HuH-7 (cell line): ENCODE measurements around the gene UMODL1.
A peak's percentile ranks its signal among the peaks of the same experiment; 100 is the strongest.

Source experiments
- DNase-seq: peaks from one replicate; pipeline ENCODE4 v3.0.0; 2011; ENCODE audit warnings: low spot score

UMODL1 gene

DNA sequence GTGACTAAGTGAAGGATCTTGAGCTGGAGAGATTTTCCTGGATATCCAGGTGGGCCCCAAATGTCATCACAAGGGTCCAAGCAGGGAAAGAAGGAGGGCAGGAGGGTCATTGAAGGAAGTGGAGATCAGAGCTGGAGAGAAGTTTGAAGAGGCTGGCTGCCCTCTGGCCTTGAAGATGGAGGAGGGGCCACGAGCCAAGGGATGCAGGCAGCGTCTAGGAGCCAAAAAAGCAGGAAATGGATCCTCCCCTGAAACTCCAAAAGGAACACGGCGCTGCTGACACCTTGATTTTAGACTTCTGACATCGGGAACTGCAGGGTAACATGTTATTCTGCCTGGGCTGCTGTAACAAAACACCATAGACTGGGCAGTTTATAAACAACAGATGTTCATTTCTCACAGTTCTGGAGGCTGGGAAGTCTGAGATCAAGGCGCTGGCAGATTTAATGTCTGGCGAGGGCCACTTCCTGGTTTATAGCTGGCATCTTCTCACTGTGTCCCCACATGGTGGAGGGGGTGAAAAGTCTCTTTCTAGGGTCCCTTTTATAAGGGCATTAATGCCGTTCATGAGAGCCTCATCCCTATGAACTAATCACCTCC is 32.2 kb upstream of the UMODL1 start:
- no peak for DNase-seq

DNA sequence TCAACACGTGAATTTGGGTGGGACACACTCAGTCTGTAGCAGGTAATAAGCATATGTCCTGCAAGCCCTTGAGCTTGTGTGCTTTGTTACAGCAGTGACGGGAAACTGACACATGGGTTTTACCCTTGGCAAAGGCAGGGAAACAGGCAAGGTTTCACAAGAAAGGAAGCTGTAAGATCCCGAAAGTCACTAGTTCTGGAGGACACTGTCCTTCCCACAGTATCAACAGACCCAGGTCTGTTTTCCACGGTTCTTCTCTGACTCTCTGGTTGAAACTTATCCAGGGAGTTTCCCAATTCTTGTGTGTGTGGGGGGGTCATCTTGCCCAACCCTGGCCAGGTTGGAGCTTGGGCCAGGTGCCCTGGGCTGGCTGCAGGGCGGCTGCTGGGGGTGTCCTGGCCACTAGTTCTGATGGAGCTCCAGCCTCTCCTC is 31.6 kb upstream of the UMODL1 start:
- DNase-seq = no peak

DNA sequence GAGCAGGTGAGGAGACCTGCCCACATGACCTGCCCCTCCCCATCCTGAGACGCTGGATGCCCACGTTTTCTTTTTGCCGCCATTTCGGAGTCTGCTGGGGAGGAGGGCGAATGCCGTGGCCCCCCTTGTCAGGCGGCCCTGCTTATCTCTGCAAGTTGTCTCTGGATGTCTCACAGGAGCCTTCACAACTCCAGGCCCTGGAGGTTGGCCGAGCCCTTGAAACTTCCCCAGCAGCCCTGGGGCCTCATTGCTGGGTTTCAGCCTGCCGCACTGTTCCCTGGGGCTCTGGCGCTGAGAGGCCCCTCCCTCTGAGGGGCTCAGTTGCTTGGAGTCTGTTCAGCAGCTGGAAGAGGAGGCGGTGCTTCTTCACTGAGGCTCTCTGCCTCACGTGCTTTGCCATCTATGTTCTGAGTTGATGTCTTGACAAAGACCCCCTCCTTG is 31.2 kb upstream of the UMODL1 start:
- DNase-seq = no peak

DNA sequence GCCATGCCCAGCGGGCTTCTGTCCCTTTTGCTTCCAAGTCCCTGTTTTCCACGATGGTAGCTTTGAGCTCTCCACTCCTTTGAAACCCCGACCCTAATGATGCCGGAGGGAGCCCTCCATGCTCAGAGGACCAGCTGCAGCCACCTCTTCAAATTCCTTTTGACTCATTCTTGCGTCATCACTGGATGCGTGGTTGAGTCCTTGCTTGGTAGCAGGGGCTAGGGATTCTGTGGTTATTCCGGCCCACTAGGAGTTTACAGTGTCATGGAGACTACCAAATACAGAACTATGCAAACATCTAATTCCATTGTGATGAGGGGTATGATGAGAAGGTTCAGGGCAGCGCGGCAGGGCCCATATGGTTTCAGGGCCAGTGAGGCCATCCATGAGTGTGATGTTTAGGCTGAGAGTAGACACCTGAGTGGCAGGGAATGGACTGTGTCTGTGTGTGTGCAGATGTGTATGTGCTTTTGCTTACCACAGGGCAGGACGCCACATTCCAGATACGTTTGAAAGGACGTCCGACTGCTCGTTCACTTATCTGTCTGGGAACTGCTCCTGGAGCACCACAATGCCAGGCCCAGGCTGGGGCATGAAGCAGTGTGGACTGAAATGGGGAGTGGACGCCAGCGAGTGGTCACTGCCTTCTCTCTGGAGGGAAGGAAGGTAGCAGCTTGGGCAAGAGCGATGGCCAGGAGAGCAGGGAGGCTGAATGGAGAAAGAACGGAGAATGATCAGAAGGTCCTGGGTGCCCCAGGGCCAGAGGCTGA is 30.5 kb upstream of the UMODL1 start:
- DNase-seq = no peak

DNA sequence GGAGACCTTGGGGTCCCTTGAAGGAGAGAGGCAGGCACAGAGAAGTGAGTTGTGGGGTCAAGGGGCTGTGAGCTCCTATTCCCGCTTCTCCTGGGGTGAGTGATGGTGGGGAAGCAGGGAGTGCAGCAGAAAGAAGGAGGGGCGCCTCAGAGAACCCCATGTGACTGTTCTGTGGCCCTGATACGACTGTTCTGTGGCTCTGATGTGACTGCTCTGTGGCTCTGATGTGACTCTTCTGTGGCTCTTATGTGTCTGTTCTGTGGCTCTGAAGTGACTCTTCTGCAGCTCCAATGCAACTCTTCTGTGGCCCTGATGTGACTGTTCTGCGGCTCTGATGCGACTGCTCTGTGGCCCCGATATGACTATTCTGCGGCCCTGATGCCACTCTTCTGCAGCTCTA is 29.9 kb upstream of the UMODL1 start:
- DNase-seq = no peak

DNA sequence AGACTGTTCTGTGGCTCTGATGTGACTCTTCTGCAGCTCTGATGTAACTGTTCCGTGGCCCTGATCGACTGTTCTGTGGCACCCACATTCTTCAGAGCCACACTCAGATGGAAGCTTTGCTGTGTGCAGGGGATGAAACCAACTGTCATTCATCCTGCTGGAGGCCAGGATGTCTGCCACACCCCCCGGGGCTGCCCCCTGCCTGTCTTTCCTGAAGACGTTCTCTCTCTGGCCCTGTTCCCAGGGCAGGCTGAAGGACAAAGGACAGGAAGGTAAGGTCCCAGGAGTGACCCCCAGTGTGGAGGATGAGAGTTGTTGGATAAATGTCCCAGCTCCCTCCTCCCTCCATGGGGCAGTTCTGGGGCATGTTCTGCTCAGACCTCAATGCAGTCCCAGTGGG is 29.4 kb upstream of the UMODL1 start:
- DNase-seq = no peak

DNA sequence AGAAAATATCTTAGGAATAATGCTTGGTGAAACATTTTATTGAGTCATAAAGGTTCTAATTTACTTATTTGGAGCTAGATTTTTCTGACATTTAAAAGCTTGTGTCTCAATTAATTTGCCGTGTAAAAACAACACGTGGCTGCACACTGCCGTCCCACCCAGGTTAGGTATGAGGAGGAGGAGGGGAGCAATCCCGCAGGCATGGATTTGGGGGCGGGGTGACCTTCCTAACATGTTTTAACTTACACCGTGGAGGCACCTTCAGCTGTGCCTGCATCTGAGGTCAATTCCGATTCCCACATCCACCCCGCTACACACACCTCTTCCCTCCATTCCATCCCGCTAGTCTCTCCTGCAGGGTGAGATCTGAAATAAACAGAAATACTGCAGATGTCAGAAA is 28.5 kb upstream of the UMODL1 start:
- DNase-seq = no peak

DNA sequence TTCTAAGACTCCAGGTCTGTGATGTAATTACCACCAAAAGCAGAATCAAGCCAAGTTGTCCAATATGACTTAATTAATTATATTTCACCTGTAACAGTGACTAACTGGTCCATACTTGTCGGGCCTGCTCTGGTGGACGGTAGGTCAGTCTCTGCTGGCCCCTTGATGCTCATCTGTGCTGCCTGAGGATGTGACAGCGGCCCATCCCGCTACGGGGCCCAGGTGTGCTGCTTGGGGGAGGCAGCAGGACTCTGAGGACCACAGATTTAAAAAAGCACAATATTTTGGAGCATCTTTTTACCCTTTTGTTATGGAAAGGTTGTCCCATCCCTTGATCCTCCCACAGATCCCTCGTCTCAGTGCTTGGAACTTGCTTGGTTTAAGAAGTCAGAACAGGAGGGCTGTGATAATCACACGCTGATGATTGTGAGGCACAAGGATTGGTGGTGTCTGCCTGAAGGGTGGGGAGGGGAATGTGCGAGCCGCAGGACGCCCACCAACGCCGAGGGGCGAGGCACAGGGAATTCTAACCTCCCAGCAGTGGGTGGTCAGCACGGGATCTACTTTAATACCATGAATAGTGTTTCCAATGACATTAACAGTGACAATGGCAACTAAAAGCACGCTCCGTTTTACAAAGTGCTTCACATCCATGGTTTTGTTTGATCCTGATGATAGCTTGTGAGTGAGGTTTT is 27.8 kb upstream of the UMODL1 start:
- no peak for DNase-seq

DNA sequence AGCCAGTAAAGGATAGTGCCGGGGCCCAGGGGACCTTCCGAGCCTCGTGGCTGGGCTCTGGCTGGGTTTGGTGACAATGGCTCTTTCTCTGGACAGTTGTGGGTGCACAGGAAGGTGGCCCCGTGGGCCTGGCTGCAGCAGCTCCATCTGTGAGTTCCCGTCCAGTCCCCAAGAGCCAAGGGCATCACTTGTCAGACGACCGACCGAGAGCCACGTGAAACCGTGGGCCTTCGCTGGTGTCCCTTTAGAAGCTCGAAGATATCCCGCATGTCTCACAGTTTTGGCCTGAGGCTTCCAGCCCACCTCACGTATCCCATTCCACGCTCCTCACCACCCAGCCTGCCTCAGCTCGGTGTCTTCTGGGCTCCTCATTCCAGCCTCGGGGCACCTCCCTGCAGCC is 27.2 kb upstream of the UMODL1 start:
- no peak for DNase-seq

DNA sequence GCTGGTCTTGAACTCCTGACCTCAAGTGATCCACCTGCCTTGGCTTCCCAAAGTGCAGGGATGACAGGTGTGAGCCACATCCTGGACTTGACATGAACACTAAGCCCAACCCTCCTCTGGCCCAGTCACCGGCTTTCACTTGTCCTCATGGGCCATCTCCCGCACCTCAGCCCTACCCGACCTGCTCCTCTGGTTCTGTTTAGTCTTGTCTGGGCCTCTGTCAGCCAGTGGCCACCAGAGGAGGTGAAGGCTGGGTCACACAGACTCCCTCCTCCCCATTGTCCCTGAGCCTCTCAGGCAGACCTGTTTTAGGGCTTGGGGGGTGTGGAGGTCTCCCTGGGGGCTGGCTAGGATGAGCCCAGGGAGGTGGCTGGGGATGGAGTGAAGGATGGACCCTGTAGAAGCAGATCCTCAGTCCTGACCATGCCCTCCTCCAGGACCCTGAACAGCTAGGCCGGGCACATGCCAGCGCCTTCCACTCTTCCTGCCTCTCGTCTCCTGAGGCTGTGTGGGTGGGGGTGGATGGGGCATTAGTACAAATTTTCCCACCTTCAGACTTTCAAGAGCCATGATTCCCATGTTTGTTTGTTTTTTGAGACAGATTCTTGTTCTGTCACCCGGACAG is 26.1 kb upstream of the UMODL1 start:
- no peak for DNase-seq

DNA sequence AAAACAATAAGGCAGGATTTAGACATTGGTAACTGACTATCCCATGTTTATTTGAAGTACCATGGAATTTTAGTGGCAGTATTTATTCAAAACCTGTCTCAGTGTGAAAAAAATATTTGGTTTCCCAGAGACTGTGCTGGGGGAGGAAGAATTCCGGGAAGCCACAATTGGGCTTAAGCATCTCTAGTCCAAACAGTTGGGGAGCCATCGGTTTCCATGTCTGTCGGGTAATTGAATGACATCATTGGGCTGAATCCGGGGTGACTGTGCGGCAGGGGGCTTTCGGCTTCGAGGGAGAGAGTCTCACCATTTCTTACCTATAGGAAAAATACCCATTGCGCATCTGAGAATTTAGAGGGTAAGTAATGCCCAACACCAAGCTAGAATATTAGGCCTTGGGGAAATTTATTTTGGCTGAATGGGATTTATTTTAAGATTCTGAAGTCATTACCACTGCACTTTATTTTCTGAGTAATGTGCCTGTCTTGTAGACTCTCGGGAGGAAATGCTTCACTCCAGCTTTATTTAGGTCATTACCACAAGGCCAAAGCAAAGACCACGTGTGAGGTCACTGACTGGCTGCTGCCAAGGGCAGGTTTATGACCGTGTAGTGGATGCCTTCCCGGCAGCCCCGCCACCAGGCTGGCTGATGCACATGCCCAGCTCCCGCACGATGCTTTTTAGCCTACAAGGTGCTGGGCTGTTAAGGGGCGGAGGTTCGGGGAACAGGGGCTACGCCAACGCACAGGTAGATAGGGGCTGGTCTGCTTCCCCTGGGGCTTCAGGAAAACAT is 23.1 kb upstream of the UMODL1 start:
- no peak for DNase-seq

DNA sequence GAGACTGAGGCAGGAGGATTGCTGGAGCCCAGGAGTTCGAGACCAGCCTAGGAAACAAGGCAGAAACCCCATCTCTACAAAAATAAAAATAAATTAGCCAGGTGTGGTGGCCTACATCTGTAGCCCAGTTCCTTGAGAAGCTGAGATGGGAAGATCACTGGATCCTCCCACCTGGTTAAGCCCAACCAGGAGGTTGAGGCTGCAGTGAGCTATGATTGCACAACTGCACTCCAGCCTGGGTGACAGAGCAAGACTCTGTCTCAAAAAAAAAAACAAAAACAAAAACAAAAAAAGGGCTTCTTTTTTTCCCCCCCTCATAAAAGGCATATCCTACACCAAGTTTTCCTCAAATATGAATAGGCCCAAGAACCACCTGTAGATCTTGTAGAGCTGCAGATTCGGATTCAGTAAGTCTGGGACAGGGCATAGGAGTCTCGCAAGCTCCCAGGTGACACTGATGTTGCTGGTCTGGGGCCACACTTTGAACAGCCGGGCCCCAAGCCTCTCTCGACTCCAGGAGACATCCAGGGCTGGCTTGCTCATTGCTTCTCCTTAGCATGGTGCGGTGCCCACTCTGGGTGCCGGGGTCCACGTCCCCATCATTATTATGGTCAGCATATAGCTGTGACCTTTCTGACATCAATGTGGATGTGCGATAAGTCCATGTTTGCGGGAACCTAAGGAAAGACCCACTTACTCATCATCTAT is 22.1 kb upstream of the UMODL1 start:
- no peak for DNase-seq

DNA sequence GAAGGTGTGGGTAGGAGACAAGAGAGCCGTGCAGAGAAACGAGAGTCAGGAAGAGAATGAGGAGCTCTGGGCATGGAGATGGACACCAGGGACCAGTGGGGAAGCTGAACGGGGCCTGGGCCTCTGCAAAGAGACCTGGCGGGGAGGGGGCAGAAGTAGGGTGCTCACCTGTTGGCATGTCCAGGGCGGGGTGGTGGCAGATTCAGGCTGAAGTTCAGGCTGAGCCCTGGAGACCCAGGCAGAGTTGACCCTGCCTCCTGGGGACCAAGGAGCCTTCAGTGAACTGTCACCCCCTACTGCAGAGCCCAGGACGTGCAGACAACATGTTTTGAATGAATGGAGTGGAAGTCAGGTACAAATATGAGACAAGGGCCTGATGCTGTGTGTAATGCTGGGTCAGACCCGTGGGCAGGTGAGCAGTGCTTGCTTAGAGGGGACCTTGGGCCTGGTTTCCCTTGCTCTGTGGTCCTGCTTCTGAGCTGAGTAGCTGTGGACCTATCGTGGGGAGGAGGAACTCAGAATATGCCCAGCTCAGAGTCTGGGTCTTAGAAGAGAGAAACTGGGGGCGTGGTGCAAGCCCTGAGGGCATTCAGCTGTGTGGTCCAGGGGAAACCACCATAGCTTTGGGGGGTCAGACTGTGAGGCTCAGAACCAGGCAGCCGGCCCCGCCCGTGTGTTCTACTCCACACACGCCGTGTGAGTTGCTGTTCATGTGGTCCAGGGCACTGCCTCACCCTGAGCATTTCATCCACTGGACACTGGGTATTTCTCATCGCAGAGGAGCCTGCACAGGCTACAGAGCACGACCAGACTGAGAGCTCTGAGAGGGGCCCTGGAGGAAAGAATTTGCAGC is 21.3 kb upstream of the UMODL1 start:
- DNase-seq = no peak

DNA sequence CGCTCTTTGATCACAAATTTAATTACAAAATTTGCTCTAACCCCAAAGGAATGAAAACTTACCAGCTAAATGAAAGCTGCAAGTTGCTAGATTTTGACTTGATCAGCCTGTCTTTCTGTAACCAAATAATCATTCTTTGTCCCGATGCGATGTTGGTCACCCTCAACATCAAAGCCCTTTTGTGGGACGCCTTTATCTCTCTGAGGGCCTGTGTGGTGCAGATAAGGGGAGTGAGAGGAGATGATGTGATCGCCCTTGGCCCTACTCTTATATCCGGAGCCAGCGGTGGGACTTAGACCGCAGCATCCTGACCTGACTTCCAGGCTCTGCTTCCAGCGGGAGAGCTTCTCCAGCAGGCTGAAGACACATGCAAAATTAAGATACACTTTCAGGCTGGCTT is 19.3 kb upstream of the UMODL1 start:
- DNase-seq = no peak

DNA sequence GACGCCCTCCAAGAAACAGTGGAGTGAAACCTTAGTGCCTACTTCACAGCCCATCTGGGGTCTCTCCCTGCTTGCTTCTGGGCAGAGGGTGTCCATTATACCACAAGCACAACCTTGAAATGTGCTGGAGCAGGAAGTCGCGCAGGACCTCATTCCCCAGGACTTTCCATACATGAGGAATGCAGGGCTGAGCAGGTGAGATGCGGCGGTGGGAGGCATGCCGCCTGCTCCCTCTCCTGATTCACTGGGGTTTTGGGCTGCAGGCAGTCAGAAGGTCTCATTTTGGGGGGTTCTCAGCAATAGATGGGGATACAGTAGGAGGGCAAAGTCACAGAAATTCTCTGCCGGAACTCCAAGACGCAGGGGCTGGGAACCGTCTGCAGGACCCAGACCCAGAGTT is 15.7 kb upstream of the UMODL1 start:
- DNase-seq = no peak

DNA sequence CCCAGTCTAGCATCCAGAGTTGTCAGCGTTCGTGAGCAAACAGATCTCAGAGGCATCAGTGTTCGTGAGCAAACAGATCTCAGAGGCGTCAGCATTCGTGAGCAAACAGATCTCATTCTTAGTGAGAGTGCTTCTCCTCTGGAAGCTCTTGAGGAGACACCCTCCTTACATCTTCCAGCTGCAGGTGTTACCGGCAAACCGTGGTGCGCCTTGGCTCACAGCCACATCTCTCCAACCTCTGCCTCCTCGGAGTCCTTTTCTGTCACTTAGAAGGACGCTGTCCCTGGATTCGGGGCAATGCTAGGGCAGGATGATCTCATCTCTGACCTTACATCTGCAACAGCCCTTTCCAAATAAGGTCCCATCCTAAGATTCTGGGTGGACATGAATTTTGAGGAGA is 14.6 kb upstream of the UMODL1 start:
- no peak for DNase-seq

DNA sequence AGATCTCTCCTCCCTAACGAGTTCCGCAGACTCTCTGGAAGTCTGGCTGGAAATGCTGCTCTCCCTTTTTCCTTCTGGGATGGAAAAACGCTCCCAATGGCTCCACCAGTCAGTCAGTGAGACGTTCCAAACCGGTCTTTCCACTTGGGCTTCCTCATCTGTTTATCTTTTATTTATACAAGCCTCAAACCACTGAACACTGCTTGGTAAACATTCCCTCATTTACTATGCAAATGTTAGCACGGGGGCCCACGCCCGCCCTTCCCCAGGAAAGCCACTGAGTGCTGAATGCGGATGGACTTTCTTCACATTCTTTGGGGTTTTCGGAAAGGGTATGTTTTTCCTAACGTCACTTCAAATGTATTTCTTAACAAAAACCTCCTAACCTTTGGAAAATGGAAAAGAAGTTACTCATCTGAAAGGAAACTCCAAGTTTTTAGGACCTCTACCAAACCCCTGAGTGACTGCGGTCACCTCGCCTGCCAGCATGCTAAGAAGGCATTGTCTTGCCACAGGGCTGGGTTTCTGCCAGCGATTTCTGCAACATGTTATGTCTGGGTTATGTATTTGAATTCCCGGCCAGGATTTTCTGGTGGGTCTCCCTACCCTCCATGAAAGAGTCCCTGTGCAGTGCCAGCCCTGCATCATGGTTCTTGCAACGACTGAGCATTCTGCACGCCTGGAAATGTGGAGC is 14.0 kb upstream of the UMODL1 start:
- peak; percentile 36 for DNase-seq

DNA sequence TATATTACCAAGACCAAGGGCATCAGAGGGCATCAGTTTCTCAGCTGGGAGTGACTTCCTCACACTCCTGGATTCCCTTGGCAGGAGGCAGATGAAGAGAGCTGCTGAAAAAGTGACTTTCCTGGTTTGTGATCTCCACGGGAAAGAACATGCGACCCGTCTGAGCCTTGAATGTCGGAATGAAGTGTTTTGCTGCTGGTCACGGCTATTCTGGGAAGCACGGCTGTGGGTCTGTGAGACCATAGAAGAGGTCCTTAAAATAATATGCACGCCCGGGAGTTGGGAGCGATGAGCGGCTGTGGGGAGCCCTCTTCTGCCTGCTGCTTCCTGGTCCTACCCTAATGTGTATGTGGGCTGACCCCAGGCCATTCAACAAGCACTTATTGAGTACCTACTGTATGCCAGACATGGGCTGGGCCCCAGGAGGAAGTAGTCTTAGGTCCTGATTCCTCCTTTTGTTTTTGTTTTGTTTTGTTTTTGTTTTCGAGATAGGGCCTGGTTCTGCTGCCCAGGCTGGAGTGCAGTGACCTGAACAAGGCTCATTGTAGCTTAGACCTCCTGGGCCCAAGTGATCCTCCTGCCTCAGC is 13.2 kb upstream of the UMODL1 start:
- DNase-seq = no peak

DNA sequence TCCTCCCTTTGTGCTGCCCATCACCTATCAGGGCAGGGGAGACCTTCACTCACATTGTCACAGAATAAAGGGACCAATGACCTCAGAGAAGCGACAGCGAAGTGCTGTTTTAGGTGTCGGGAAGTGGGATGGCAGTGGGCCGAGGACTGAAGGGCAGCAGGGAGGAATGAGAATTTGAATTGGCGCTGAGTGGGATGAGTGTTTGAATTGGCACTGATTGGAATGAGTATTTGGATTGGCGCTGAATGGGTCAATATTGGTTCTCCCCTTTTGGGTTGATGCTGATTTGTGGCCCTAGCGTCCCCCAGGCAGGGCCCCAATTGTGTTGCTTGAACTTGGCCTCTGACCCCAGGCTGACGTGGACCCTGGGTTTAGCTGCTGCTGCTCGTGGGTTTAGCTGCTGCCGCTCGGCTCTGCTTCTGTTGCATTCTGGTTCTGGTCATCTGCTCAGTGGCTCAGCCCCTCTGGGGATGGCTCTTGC is 12.4 kb upstream of the UMODL1 start:
- DNase-seq = no peak
